HepG2 (cell line): ENCODE results near the gene C1QC. TPM values are rescaled to one million over a fixed set of nuclear protein-coding genes. Genes with fewer than 3 reads are reported as not detected.

Experiments
- CENPBD1 ChIP-seq: sonication (generic); formaldehyde crosslinking; IDR thresholded peaks from 2 replicates; pipeline ENCODE4 v1.8.0; 2022; ENCODE audit warnings: missing genetic modification reagents, low read depth, mild to moderate bottlenecking, borderline replicate concordance
- DRAP1 ChIP-seq: IDR thresholded peaks from 2 replicates; pipeline ENCODE4 v1.6.1; 2016; ENCODE audit warnings: missing genetic modification reagents, missing compliant biosample characterization
- GABPA ChIP-seq, 2 experiments: IDR thresholded peaks; 2 replicates each; pipeline ENCODE4 v1.6.1; 2011 to 2016; ENCODE audit warnings: low read depth in 2 of 2, low read length in 1 of 2, missing biosample characterization in 1 of 2, missing genetic modification characterization in 1 of 2
- GFI1 ChIP-seq: sonication (generic); formaldehyde crosslinking; IDR thresholded peaks from 2 replicates; pipeline ENCODE4 v1.5.0; 2020; ENCODE audit warnings: missing genetic modification reagents, mild to moderate bottlenecking, borderline replicate concordance
- KLF16 ChIP-seq, 2 experiments: sonication (generic) in 1 of 2; formaldehyde crosslinking in 1 of 2; IDR thresholded peaks; 2 replicates each; pipeline versions ENCODE4 v1.6.1 to v1.8.0; 2016 to 2023; ENCODE audit warnings: missing genetic modification reagents in 2 of 2, missing compliant biosample characterization in 1 of 2
- KLF9 ChIP-seq: IDR thresholded peaks from 2 replicates; pipeline ENCODE4 v1.6.1; 2016; ENCODE audit warnings: low read depth
- MAF1 ChIP-seq: sonication (generic); formaldehyde crosslinking; IDR thresholded peaks from 2 replicates; pipeline ENCODE4 v1.5.0; 2020; ENCODE audit warnings: missing genetic modification reagents, borderline replicate concordance
- NCOR1 ChIP-seq: fragments of 200-600 bp; sonication (generic); IDR thresholded peaks from 2 replicates; pipeline ENCODE4 v1.7.0; 2017; ENCODE audit warnings: antibody characterized with exemption, low read length, borderline replicate concordance
- NFE2 ChIP-seq: sonication (generic); formaldehyde crosslinking; IDR thresholded peaks from 2 replicates; pipeline ENCODE4 v1.4.0; 2020; ENCODE audit warnings: missing genetic modification reagents
- PCBP2 ChIP-seq: fragments of 200-400 bp; formaldehyde crosslinking; optimal IDR thresholded peaks from 2 replicates; pipeline ENCODE3; 2018; ENCODE audit warnings: low read length, low read depth; ENCODE audit not compliant: poor library complexity, severe bottlenecking
- RAD21 ChIP-seq: fragments of 450-650 bp; formaldehyde crosslinking; IDR thresholded peaks from 2 replicates; pipeline ENCODE4 v1.5.0; 2020; ENCODE audit warnings: mild to moderate bottlenecking
- SNAPC5 ChIP-seq: sonication (generic); formaldehyde crosslinking; IDR thresholded peaks from 2 replicates; pipeline ENCODE4 v1.8.1; 2023; ENCODE audit warnings: mild to moderate bottlenecking, missing genetic modification reagents, borderline replicate concordance
- SP1 ChIP-seq, 2 experiments: fragments of 450-650 bp in 1 of 2; sonication (generic) in 1 of 2; formaldehyde crosslinking in 1 of 2; IDR thresholded peaks; 2 replicates each; pipeline versions ENCODE4 v1.4.0 to v1.6.1; 2016 to 2020; ENCODE audit warnings: missing genetic modification reagents in 1 of 2
- SP140L ChIP-seq: sonication (generic); formaldehyde crosslinking; IDR thresholded peaks from 2 replicates; pipeline ENCODE4 v1.4.0; 2020; ENCODE audit warnings: missing genetic modification reagents, borderline replicate concordance
- SRY ChIP-seq: sonication (generic); formaldehyde crosslinking; IDR thresholded peaks from 2 replicates; pipeline ENCODE4 v1.8.0; 2022; ENCODE audit warnings: mild to moderate bottlenecking, missing genetic modification reagents
- ZFP82 ChIP-seq: sonication (generic); formaldehyde crosslinking; IDR thresholded peaks from 2 replicates; pipeline ENCODE4 v1.5.1; 2020; ENCODE audit warnings: mild to moderate bottlenecking, missing genetic modification reagents, borderline replicate concordance
- ZNF326 ChIP-seq: sonication (generic); formaldehyde crosslinking; IDR thresholded peaks from 2 replicates; pipeline ENCODE4 v1.4.0; 2020; ENCODE audit warnings: missing genetic modification reagents, borderline replicate concordance
- ZNF891 ChIP-seq: sonication (generic); formaldehyde crosslinking; IDR thresholded peaks from 2 replicates; pipeline ENCODE4 v1.5.0; 2020; ENCODE audit warnings: mild to moderate bottlenecking, missing genetic modification reagents
- ZSCAN25 ChIP-seq: sonication (generic); formaldehyde crosslinking; IDR thresholded peaks from 2 replicates; pipeline ENCODE4 v1.8.0; 2022; ENCODE audit warnings: mild to moderate bottlenecking, missing genetic modification reagents
- ZZZ3 ChIP-seq: sonication (generic); formaldehyde crosslinking; IDR thresholded peaks from 2 replicates; pipeline ENCODE4 v1.4.0; 2020; ENCODE audit warnings: missing genetic modification reagents, mild to moderate bottlenecking, borderline replicate concordance
- polyA plus RNA-seq, 8 experiments: library from polyadenylated mRNA; depleted of rRNA in 3 of 8; stranded (reverse) in 7 of 8; unstranded in 1 of 8; fragments of >200 nt; fragmentation: Illumina TruSeq in 4 of 8; extraction: Trizol in 4 of 8; gene quantifications; 2 replicates each; pipeline versions ENCODE4 v1.2.1 to v1.2.3, GENCODE V29; 2011 to 2016; ENCODE audit warnings: low read depth in 4 of 8, missing spikeins in 1 of 8, mixed read lengths in 1 of 8; ENCODE audit not compliant: insufficient read depth in 1 of 8
- total RNA-seq, 5 experiments: library from RNA; depleted of rRNA; stranded (reverse); fragments of >200 nt; fragmentation: Illumina TruSeq; extraction: Trizol; gene quantifications; 2 replicates each; pipeline ENCODE4 v1.2.3, GENCODE V29; 2016; ENCODE audit warnings: low read depth in 1 of 5
- TF ChIP-seq, protein P1 (sequence below): sonication (generic); formaldehyde crosslinking; IDR thresholded peaks from 2 replicates; pipeline ENCODE4 v1.4.0; 2020; ENCODE audit warnings: missing genetic modification reagents, borderline replicate concordance
- TF ChIP-seq, protein P2 (sequence below): sonication (generic); formaldehyde crosslinking; conservative IDR thresholded peaks from 2 replicates; pipeline ENCODE4 v1.4.0; 2020; ENCODE audit warnings: missing genetic modification reagents
- TF ChIP-seq, protein P3 (sequence below): sonication (generic); formaldehyde crosslinking; IDR thresholded peaks from 2 replicates; pipeline ENCODE4 v1.5.0; 2020; ENCODE audit warnings: missing genetic modification reagents

C1QC gene
- total and polyA plus RNA-seq, 2 of the 13 experiments (the other 11 are each of a cell fraction or from before 2014, with no cell fraction given), result not detected

GRCh38 chr1:22641906-22642636, 1.4 kb upstream of the C1QC start (continued):
- TF ChIP-seq, protein P1, sequence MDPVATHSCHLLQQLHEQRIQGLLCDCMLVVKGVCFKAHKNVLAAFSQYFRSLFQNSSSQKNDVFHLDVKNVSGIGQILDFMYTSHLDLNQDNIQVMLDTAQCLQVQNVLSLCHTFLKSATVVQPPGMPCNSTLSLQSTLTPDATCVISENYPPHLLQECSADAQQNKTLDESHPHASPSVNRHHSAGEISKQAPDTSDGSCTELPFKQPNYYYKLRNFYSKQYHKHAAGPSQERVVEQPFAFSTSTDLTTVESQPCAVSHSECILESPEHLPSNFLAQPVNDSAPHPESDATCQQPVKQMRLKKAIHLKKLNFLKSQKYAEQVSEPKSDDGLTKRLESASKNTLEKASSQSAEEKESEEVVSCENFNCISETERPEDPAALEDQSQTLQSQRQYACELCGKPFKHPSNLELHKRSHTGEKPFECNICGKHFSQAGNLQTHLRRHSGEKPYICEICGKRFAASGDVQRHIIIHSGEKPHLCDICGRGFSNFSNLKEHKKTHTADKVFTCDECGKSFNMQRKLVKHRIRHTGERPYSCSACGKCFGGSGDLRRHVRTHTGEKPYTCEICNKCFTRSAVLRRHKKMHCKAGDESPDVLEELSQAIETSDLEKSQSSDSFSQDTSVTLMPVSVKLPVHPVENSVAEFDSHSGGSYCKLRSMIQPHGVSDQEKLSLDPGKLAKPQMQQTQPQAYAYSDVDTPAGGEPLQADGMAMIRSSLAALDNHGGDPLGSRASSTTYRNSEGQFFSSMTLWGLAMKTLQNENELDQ (CRISPR knock-in tag), result no peak
- TF ChIP-seq GABPA (IDR thresholded peaks at IDR 0.05; ENCODE audit: low read depth, low read length) (no peak), GABPA (CRISPR knock-in tag; IDR thresholded peaks at IDR 0.05; ENCODE audit: low read depth) (no peak), ZNF891 (CRISPR knock-in tag) (0 out of 2 replicates have a peak, but pooled peaks have one; percentile 19), NCOR1 (no peak), GFI1 (CRISPR knock-in tag) (no peak), ZSCAN25 (no peak), KLF16 (CRISPR knock-in tag; IDR thresholded peaks at IDR 0.05) (peak in 1 of 2 experiments; percentile 99; a peak in 2 of 4 replicates), NFE2 (CRISPR knock-in tag) (no peak), PCBP2 (no peak), DRAP1 (CRISPR knock-in tag) (no peak), MAF1 (CRISPR knock-in tag) (no peak), SP1 (IDR thresholded peaks at IDR 0.05) (no peak), SP1 (CRISPR knock-in tag; IDR thresholded peaks at IDR 0.05) (peak; percentile 73), RAD21 (CRISPR knock-in tag) (peak; percentile 92), SNAPC5 (CRISPR knock-in tag) (no peak), ZFP82 (CRISPR knock-in tag) (no peak), KLF9 (CRISPR knock-in tag) (peak; percentile 89; the same call in 1 of the 2 replicates), CENPBD1 (CRISPR knock-in tag) (no peak), ZZZ3 (CRISPR knock-in tag) (no peak), ZNF326 (CRISPR knock-in tag) (no peak), SRY (0 out of 2 replicates have a peak, but pooled peaks have one; percentile 27), SP140L (CRISPR knock-in tag) (no peak)
- TF ChIP-seq, protein P2, sequence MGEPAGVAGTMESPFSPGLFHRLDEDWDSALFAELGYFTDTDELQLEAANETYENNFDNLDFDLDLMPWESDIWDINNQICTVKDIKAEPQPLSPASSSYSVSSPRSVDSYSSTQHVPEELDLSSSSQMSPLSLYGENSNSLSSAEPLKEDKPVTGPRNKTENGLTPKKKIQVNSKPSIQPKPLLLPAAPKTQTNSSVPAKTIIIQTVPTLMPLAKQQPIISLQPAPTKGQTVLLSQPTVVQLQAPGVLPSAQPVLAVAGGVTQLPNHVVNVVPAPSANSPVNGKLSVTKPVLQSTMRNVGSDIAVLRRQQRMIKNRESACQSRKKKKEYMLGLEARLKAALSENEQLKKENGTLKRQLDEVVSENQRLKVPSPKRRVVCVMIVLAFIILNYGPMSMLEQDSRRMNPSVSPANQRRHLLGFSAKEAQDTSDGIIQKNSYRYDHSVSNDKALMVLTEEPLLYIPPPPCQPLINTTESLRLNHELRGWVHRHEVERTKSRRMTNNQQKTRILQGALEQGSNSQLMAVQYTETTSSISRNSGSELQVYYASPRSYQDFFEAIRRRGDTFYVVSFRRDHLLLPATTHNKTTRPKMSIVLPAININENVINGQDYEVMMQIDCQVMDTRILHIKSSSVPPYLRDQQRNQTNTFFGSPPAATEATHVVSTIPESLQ (CRISPR knock-in tag), result no peak
- TF ChIP-seq, protein P3, sequence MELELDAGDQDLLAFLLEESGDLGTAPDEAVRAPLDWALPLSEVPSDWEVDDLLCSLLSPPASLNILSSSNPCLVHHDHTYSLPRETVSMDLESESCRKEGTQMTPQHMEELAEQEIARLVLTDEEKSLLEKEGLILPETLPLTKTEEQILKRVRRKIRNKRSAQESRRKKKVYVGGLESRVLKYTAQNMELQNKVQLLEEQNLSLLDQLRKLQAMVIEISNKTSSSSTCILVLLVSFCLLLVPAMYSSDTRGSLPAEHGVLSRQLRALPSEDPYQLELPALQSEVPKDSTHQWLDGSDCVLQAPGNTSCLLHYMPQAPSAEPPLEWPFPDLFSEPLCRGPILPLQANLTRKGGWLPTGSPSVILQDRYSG, result no peak
